Fibroblast of lung (primary cell): Measurements from ENCODE around the gene OBSL1. TPM values are rescaled to one million over a fixed set of nuclear protein-coding genes. Genes with fewer than 3 reads are reported as not detected.

Source experiments
- DNase-seq, 2 donors: peaks; one replicate each; pipeline versions ENCODE4 v3.0.0 to v3.0.0-alpha.2; 2010; ENCODE audit warnings: low read depth in 2 of 2
- H2AFZ ChIP-seq: 2 replicates; pipeline ENCODE4 v1.5.1; 2012; ENCODE audit warnings: low read length, control low read depth, inconsistent platforms
- H3K27ac ChIP-seq: 2 replicates; pipeline ENCODE4 v1.5.1; 2011; ENCODE audit warnings: low read length, control low read depth; ENCODE audit not compliant: insufficient read depth
- H3K27me3 ChIP-seq: 2 replicates; pipeline ENCODE4 v1.5.1; 2011; ENCODE audit warnings: mild to moderate bottlenecking, low read length; ENCODE audit not compliant: control insufficient read depth, insufficient read depth
- H3K36me3 ChIP-seq: 2 replicates; pipeline ENCODE4 v1.5.1; 2011; ENCODE audit warnings: low read length; ENCODE audit not compliant: control insufficient read depth, insufficient read depth
- H3K4me1 ChIP-seq: 2 replicates; pipeline ENCODE4 v1.5.1; 2011; ENCODE audit warnings: low read length; ENCODE audit not compliant: control insufficient read depth, insufficient read depth; ENCODE audit errors: extremely low read depth
- H3K4me2 ChIP-seq: 2 replicates; pipeline ENCODE4 v1.5.1; 2011; ENCODE audit warnings: low read length, control low read depth; ENCODE audit not compliant: insufficient read depth; ENCODE audit errors: extremely low read depth
- H3K4me3 ChIP-seq, 4 experiments: fragments of 200-600 bp in 1 of 4; sonication (generic) in 1 of 4; replicated peaks in 1 of 4; 2 replicates each; pipeline ENCODE4 v1.5.1; 2011 to 2016; ENCODE audit warnings: low read length in 4 of 4, low read depth in 3 of 4, mild to moderate bottlenecking in 3 of 4, control low read depth in 2 of 4, inconsistent platforms in 1 of 4, mixed read lengths in 1 of 4; ENCODE audit not compliant: insufficient read depth in 1 of 4; ENCODE audit errors: control extremely low read depth in 1 of 4
- H3K79me2 ChIP-seq: 2 replicates; pipeline ENCODE4 v1.5.1; 2012; ENCODE audit warnings: mild to moderate bottlenecking, low read length, inconsistent platforms; ENCODE audit not compliant: control insufficient read depth, insufficient read depth
- H3K9ac ChIP-seq: 2 replicates; pipeline ENCODE4 v1.5.1; 2011; ENCODE audit warnings: mild to moderate bottlenecking, low read length, control low read depth; ENCODE audit not compliant: insufficient read depth
- H3K9me3 ChIP-seq: 2 replicates; pipeline ENCODE4 v1.5.1; 2012; ENCODE audit warnings: low read depth, low read length; ENCODE audit not compliant: control insufficient read depth, insufficient read depth
- H4K20me1 ChIP-seq: 2 replicates; pipeline ENCODE4 v1.5.1; 2011; ENCODE audit warnings: low read length; ENCODE audit not compliant: control insufficient read depth, insufficient read depth; ENCODE audit errors: extremely low read depth
- CTCF ChIP-seq, 2 donors: IDR thresholded peaks in 1 of 2; conservative IDR thresholded peaks in 1 of 2; 1 replicate in 1 of 2; 2 replicates in 1 of 2; pipeline ENCODE4 v1.5.1; 2011 to 2012; ENCODE audit warnings: low read length in 2 of 2, control low read depth in 1 of 2, inconsistent platforms in 1 of 2, low read depth in 1 of 2, mild to moderate bottlenecking in 1 of 2
- EZH2 ChIP-seq: IDR thresholded peaks from 2 replicates; pipeline ENCODE4 v1.5.1; 2012; ENCODE audit warnings: low read length, control low read depth, mild to moderate bottlenecking; ENCODE audit errors: missing control alignments
- polyA plus RNA-seq, 2 donors: library from polyadenylated mRNA; depleted of rRNA in 1 of 2; stranded (reverse) in 1 of 2; unstranded in 1 of 2; fragments of >200 nt; gene quantifications; 2 replicates each; pipeline ENCODE4 v1.2.1, GENCODE V29; 2011 to 2012; ENCODE audit warnings: missing spikeins in 1 of 2
- total RNA-seq: library from RNA; depleted of rRNA; stranded (reverse); fragments of >200 nt; gene quantifications from 2 replicates; pipeline ENCODE4 v1.2.1, GENCODE V29; 2014

The OBSL1 gene
- total and polyA plus RNA-seq, 2 donors (not counting 1 experiment from before 2014, with no cell fraction given), result 24.7 to 28.7 TPM

GRCh38 chr2:219508971-219509779 lies 62.2 kb downstream of the OBSL1 start:
- Histone ChIP-seq H3K4me1 (no peaks in the 10 kb centered on the region), H3K27me3 (peaks cover 35% of the 10 kb centered on the region), H3K9ac (no peak overlapping the region), H3K79me2 (no peaks in the 10 kb centered on the region), H3K4me3 (no peak overlapping the region), H3K4me2 (no peak overlapping the region), H4K20me1 (no peaks in the 10 kb centered on the region), H3K9me3 (no peaks in the 10 kb centered on the region), H3K27ac (no peak overlapping the region), H3K36me3 (peaks cover 12% of the 10 kb centered on the region), H2AFZ (no peak overlapping the region)
- no peak for DNase-seq
- TF ChIP-seq EZH2, result no peak
- TF ChIP-seq CTCF (conservative IDR thresholded peaks at IDR 0.05 in 1 of 2, IDR thresholded peaks at IDR 0.05 in 1 of 2; ENCODE audit: low read depth in 1 of 2, low read length in 2 of 2), result no peak

- Histone ChIP-seq H4K20me1 (no peaks in the 10 kb centered on the region), H3K4me3 (no peak overlapping the region), H3K9ac (no peak overlapping the region), H3K4me2 (no peak overlapping the region), H3K79me2 (no peaks in the 10 kb centered on the region), H3K27me3 (peaks cover 27% of the 10 kb centered on the region), H2AFZ (no peak overlapping the region), H3K36me3 (peaks cover 14% of the 10 kb centered on the region), H3K9me3 (no peaks in the 10 kb centered on the region), H3K27ac (no peak overlapping the region), H3K4me1 (no peaks in the 10 kb centered on the region)
- no peak for DNase-seq
- TF ChIP-seq CTCF (conservative IDR thresholded peaks at IDR 0.05 in 1 of 2, IDR thresholded peaks at IDR 0.05 in 1 of 2; ENCODE audit: low read depth in 1 of 2, low read length in 2 of 2) (no peak), EZH2 (no peak)
Observed at GRCh38 chr2:219508444-219508734, 63.0 kb downstream of the OBSL1 start.

- Histone ChIP-seq H3K27ac (no peak overlapping the region), H3K36me3 (peaks cover 14% of the 10 kb centered on the region), H3K27me3 (peaks cover 21% of the 10 kb centered on the region), H3K4me1 (no peaks in the 10 kb centered on the region), H4K20me1 (no peaks in the 10 kb centered on the region), H3K9ac (no peak overlapping the region), H3K4me3 (no peak overlapping the region), H3K79me2 (no peaks in the 10 kb centered on the region), H3K4me2 (no peak overlapping the region), H3K9me3 (no peaks in the 10 kb centered on the region), H2AFZ (no peak overlapping the region)
- TF ChIP-seq EZH2, result no peak
- TF ChIP-seq CTCF (conservative IDR thresholded peaks at IDR 0.05 in 1 of 2, IDR thresholded peaks at IDR 0.05 in 1 of 2; ENCODE audit: low read depth in 1 of 2, low read length in 2 of 2), result no peak
- DNase-seq, result no peak
Observed at GRCh38 chr2:219507581-219508443, 63.5 kb downstream of the OBSL1 start.
